OCI-M1 (cell line): ENCODE results near the gene LRRIQ1.

ENCODE experiments used
- DNase-seq: peaks from one replicate; lab custom pipeline; 2025; lab: John Stamatoyannopoulos, UW

LRRIQ1 gene

DNA sequence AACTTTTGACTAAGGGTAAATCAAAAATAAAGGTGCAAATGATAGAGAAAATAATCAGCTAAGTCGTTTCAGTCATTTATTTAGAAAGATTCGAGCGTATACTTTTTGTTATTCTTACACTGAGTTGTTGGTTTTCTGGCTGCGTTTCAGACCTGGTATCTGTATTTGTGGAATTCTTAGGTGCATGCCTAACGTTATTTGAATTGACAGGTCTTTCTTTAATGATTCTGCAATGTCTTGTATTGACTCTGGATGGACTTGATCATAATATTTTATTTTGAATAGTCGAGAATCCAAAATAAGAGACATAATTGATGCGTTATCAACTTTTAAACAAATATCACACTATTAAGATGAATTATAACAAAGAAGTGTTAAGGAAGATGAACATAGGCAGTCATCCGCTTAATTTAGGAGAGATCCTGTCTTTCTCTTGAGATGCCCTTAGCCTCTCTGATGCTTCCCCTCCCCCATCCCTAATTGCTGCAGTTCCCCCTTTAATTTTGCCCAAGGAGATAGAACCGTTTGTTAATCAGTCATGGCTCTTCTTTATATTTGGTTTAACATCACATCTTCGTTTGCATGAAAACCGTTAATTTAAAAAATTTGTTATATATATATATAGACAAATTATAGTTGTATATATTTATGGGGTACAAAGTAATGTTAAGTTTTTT lies 245.6 kb downstream of the LRRIQ1 start:
- peak; percentile 64 for DNase-seq

GRCh38 chr12:85283560-85283959 lies 247.4 kb downstream of the LRRIQ1 start:
- DNase-seq = peak; percentile 69
